GM12801 (cell line): Measurements from ENCODE around the gene GNB1L.

Source experiments
- CTCF ChIP-seq: IDR thresholded peaks from one replicate; pipeline ENCODE4 v1.5.1; 2011; ENCODE audit warnings: control low read depth; ENCODE audit not compliant: insufficient read length; ENCODE audit errors: extremely low read depth

Gene GNB1L

DNA sequence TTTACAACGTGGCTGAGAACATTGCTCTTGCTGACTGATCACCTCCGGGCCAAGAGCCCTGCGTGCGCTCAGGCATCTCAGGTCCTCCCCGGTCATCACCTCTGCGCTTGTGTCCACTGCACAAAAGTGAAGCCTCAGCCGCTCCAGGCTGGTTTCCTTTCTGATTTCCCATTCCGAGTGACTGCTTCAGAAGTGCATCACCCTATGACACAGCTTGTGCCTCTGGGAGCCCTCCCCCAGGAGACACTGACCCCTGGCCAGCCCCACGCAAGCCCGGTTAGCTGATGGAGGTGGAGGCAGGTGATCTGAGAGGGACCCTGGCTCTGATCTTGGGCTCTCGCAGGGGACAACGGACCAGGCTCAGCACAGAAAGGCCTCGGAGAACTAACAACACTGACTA, 38.3 kb upstream of the GNB1L start:
- TF ChIP-seq CTCF = no peak

DNA sequence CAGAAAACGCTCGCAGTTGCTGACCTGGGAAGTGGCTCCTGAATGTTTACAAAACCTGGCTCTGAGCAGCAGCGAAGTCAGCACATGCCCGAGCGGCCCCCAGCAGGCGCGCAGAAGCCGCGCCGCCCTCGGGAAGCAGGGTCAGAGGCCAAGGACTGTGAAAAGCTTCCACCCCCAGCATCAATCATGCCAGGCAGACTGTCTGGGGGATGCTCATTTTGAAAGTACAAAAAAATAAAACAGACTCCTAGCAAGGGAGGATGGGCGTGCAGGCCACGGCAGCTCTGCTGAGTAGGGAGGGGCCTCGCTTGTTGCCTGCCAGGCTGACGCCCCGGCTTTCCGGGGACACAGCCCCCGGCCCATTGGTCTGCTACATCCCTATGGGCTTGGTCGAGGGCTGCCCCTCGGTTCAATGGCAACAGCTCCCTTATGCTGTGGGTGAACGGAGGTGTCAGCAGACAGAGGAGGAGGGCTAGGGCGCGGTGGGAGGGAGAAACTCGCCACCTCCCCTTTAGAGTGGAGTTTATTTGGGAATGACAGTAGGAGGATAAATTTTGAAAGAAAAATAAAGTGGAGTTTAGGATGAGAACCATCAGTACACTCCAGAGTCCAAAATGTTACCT, 37.7 kb upstream of the GNB1L start:
- TF ChIP-seq CTCF = no peak

DNA sequence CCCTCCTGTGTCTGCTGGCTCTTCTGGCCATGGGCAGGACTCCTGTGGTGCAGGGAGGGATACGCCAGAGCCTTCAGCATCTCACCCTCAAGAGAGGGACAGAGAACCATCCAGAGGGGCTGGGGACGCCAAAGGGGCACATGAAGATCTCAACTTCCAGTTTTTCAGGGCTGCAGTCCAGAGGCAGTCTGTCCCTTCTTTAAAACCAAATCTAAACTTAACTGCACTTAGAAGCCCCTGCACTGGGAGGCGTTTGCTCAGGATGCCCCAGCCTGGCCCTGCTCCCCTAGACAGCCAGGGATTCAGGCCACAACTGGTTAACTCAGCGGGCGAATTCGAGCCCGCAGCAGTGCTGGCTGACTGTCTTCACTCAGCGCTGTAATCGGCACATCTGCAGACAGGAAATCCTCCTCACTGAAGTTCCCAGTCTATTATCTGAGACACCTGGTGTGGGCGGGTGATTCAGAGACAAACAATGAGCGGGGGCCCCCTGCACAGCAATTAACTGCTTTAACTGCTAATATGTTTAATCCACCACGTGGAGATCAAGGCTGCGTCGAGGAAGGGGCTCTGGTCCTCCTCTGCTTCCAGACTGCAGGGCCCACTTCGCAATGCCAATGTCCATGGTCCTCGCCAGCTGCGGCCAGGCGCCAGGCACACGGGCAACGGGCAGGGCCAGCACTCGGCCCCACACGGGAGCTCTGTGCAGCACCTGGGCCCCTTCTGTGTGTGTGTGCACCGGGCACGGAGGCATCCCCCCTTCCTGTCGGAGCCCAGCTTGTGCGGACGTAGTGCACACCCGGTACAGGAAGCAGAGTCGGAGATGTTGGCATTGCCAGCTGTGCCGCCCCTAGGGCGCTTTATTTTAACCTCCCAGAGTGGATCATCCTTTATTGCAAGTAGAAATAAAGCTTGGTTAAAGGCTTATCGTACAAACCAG, 36.9 kb upstream of the GNB1L start:
- TF ChIP-seq CTCF = no peak

DNA sequence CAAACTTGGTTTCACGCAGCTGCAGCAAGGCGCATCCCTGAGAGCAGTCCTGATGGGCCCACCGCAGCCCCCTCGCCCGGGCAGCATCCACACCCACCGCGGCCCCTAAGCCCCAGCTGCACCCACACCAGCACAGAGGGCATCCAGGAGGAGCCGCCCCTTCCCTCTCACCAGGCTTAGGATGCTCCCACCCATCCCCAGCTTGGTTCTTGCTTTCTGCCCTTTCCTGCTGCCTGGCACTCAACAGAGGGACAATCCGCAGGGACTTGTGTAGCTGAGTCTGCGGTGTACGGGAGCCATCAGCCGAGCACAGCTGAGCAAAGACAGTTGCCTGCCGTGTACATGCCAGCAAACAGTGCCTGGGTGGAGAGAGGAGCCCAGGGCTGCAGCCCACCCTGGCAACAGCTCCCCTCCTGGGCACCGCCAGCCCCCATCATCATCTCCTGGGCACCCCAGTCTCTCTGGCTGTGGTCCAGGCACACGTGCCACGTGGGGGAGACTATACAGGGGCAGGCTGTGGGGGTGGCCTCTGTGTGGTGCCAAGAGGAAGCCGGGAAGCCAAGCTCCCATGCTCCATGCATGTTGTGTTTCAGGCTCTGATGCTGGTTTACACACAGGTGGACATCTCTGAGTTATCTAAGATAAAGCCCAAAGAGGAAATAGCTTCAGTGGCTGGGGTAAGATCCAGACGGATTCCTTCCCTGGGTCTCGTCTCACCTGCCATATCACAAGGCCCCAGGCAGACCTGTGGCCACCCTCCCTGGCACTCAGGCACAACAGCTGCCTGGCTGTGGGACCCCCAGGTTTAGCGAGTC, 36.0 kb upstream of the GNB1L start:
- no peak for TF ChIP-seq CTCF

GRCh38 chr22:19889951-19890350, 35.3 kb upstream of the GNB1L start:
- TF ChIP-seq CTCF = no peak

DNA sequence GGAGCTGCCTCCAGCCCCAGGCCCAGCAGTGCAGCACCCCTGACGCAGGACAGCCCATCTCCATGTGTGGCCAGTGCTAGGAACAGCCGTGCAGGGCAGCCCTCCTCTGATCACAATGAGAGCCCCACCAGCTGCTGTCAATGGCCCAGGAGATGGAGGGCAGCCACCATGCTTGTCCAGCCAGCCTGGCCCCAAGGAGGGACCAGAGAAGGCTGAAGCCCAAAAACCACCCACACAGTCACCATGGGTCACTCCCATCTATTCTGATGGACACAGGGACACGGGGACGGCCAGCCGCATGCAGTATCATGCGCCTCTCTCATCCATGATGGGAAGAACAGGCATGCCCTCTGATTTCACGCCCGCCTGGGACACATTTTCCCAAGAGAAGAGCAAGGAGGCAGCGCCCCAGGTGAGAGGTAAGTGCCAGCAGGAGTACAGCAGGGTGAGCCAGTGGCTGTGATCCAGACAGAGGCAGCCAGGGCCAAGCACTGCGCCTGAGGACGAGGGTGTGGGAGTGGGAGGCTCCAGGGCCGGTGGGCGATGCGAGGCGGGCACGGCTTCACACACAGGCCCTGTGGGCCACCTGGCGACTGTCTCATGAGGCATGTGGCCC, 33.6 kb upstream of the GNB1L start:
- no peak for TF ChIP-seq CTCF
